Osteoblast (primary cell): ENCODE results near the gene IFT52. TPM values are rescaled to one million over a fixed set of nuclear protein-coding genes. Genes with fewer than 3 reads are reported as not detected.
"Not testable (repeated sequence)": the region's sequence is repeated elsewhere in the genome, so short reads cannot be mapped to it uniquely, and the experiment has no call there.

Experiments used
- DNase-seq: peaks from one replicate; pipeline ENCODE4 v3.0.0; 2011; ENCODE audit warnings: low spot score, mixed read lengths; ENCODE audit not compliant: insufficient read length; ENCODE audit errors: missing footprints
- H2AFZ ChIP-seq: 2 replicates; pipeline ENCODE4 v1.6.0; 2011; ENCODE audit warnings: mild to moderate bottlenecking, low read length
- H3K27ac ChIP-seq: 2 replicates; pipeline ENCODE4 v1.5.1; 2011; ENCODE audit warnings: mild to moderate bottlenecking, low read depth, low read length, moderate library complexity
- H3K27me3 ChIP-seq: 2 replicates; pipeline ENCODE4 v1.6.0; 2012; ENCODE audit warnings: mild to moderate bottlenecking, control low read depth, inconsistent platforms, low read length, moderate library complexity; ENCODE audit not compliant: insufficient read depth
- H3K36me3 ChIP-seq: 2 replicates; pipeline ENCODE4 v1.5.1; 2011; ENCODE audit warnings: mild to moderate bottlenecking, low read length, control low read depth, moderate library complexity; ENCODE audit not compliant: insufficient read depth
- H3K4me1 ChIP-seq: 2 replicates; pipeline ENCODE4 v1.5.1; 2011; ENCODE audit warnings: mild to moderate bottlenecking, low read length, control low read depth, moderate library complexity; ENCODE audit not compliant: insufficient read depth
- H3K4me2 ChIP-seq: 2 replicates; pipeline ENCODE4 v1.6.0; 2011; ENCODE audit warnings: mild to moderate bottlenecking, low read length; ENCODE audit not compliant: insufficient read depth
- H3K4me3 ChIP-seq: fragments of 200-600 bp; sonication (generic); 3 replicates; pipeline ENCODE4 v1.5.1; 2012; ENCODE audit warnings: mild to moderate bottlenecking, low read length, inconsistent platforms; ENCODE audit not compliant: insufficient read depth
- H3K79me2 ChIP-seq: 2 replicates; pipeline ENCODE4 v1.6.0; 2012; ENCODE audit warnings: mild to moderate bottlenecking, low read length, control low read depth, inconsistent platforms; ENCODE audit not compliant: insufficient read depth
- H3K9me3 ChIP-seq: 2 replicates; pipeline ENCODE4 v1.5.1; 2011; ENCODE audit warnings: low read depth, low read length, control low read depth
- H4K20me1 ChIP-seq: 2 replicates; pipeline ENCODE4 v1.6.0; 2012; ENCODE audit warnings: mild to moderate bottlenecking, low read length, control low read depth; ENCODE audit not compliant: insufficient read depth
- total RNA-seq: library from RNA; depleted of rRNA; stranded (reverse); fragments of >200 nt; gene quantifications from 2 replicates; pipeline ENCODE4 v1.2.3, GENCODE V29; 2012
- TF ChIP-seq, protein P1 (sequence below): IDR thresholded peaks from 2 replicates; pipeline ENCODE4 v1.5.1; 2011; ENCODE audit warnings: mild to moderate bottlenecking, low read depth, low read length, moderate library complexity; ENCODE audit errors: extremely low read depth

Gene IFT52
- total RNA-seq, 1 donor = 63.0 TPM

DNA sequence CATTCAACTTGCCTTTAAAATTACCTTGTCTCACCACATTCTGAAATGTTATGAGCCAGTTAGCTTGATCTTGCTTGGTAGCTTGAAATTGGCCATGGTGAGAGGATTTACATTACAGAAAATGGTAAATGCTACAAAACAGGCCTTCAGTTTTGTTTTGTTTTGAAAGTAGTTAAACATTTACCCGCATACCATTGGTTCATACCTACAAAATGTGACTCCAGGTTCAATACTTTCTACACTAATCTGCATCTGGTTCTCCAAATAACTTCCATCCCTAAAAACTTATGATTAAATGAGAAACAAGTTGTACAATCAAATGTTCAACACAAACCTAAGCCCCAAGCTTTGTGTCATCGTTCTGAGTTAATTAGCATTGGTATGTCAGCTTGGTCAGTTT is 45.7 kb downstream of the IFT52 start:
- Histone ChIP-seq H3K27ac (no peak overlapping the region), H3K4me2 (no peak overlapping the region), H3K4me3 (no peak overlapping the region), H4K20me1 (no peaks in the 10 kb centered on the region), H3K27me3 (no peaks in the 10 kb centered on the region), H2AFZ (no peak overlapping the region), H3K79me2 (no peaks in the 10 kb centered on the region), H3K36me3 (peaks cover 26% of the 10 kb centered on the region), H3K9me3 (no peaks in the 10 kb centered on the region), H3K4me1 (no peaks in the 10 kb centered on the region)
- no peak for DNase-seq
- TF ChIP-seq, protein P1, sequence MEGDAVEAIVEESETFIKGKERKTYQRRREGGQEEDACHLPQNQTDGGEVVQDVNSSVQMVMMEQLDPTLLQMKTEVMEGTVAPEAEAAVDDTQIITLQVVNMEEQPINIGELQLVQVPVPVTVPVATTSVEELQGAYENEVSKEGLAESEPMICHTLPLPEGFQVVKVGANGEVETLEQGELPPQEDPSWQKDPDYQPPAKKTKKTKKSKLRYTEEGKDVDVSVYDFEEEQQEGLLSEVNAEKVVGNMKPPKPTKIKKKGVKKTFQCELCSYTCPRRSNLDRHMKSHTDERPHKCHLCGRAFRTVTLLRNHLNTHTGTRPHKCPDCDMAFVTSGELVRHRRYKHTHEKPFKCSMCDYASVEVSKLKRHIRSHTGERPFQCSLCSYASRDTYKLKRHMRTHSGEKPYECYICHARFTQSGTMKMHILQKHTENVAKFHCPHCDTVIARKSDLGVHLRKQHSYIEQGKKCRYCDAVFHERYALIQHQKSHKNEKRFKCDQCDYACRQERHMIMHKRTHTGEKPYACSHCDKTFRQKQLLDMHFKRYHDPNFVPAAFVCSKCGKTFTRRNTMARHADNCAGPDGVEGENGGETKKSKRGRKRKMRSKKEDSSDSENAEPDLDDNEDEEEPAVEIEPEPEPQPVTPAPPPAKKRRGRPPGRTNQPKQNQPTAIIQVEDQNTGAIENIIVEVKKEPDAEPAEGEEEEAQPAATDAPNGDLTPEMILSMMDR = no peak

DNA sequence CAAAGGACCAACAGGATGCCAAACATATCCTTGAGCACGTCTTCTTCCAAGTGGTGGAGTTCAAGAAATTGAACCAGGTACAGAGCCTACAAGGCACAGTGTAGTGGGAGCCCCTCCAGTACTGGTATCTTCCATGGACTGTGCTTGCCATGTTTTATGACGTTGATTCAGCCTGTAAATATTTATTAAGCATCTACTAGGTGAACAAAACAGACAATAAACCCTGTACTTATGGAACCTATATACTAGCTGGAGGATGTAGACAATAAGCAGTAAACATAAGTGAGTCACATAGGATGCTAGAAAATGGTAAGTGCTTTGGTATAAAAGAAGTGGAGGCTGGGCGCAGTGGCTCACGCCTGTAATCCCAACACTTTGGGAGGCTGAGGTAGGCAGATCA is 51.8 kb downstream of the IFT52 start:
- H3K4me3 ChIP-seq = no peak overlapping the region
- H2AFZ ChIP-seq = no peak overlapping the region
- DNase-seq = no peak
- H3K4me1 ChIP-seq = no peaks in the 10 kb centered on the region
- H3K4me2 ChIP-seq = no peak overlapping the region
- no peaks in the 10 kb centered on the region for H4K20me1 ChIP-seq
- peaks cover 32% of the 10 kb centered on the region for H3K36me3 ChIP-seq
- H3K27me3 ChIP-seq = no peaks in the 10 kb centered on the region
- H3K9me3 ChIP-seq = no peaks in the 10 kb centered on the region
- H3K27ac ChIP-seq = no peak overlapping the region
- no peaks in the 10 kb centered on the region for H3K79me2 ChIP-seq
- TF ChIP-seq, protein P1 = no peak

- DNase-seq = no peak
Measured at GRCh38 chr20:43650997-43651525, 60.3 kb downstream of the IFT52 start.

DNA sequence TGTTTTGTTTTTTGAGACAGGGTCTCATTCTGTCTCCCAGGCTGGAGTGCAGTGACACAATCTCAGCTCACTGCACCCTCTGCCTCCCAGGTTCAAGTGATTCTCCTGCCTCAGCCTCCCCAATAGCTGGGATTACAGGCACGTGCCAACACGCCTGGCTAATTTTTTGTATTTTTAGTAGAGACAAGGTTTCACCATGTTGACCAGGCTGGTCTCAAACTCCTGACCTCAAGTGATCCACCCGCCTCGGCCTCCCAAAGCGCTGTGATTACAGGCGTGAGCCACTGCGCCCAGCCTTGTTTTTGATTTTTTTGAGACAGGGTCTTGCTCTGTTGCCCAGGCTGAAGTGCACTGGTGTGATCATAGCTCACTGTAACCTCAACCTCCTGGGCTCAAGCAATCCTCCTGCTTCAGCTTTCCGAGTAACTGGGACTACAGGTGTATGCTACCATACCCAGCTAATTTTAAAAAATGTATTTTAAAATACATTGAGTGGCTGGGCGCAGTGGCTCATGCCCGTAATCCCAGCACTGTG is 61.0 kb downstream of the IFT52 start:
- not testable (repeated sequence) for H3K36me3 ChIP-seq, H3K4me2 ChIP-seq, H3K27ac ChIP-seq

More at GRCh38 chr20:43650997-43651525, 60.3 kb downstream of the IFT52 start:
- Histone ChIP-seq H3K79me2 (no peaks in the 10 kb centered on the region), H3K36me3 (peaks cover 8% of the 10 kb centered on the region), H3K4me1 (no peaks in the 10 kb centered on the region), H4K20me1 (no peaks in the 10 kb centered on the region), H3K27me3 (no peaks in the 10 kb centered on the region), H3K27ac (no peak overlapping the region), H3K4me3 (no peak overlapping the region), H3K9me3 (no peaks in the 10 kb centered on the region), H2AFZ (no peak overlapping the region), H3K4me2 (no peak overlapping the region)
- TF ChIP-seq, protein P1 = no peak

More for the DNA sequence above, 61.0 kb downstream of the IFT52 start:
- H3K4me3 ChIP-seq, H4K20me1 ChIP-seq, H3K27me3 ChIP-seq, H3K79me2 ChIP-seq, H2AFZ ChIP-seq, H3K4me1 ChIP-seq, DNase-seq, H3K9me3 ChIP-seq: not testable (repeated sequence)
